B cell (primary cell): Measurements from ENCODE around the gene CERS6. TPM values are rescaled to one million over a fixed set of nuclear protein-coding genes. Genes with fewer than 3 reads are reported as not detected.

Experiments used
- ATAC-seq: fragments of 200-7000 bp; cut with Tn5 transposase; one replicate; pipeline ENCODE4 v1.10.0; 2021; ENCODE audit warnings: low read depth, mild to moderate bottlenecking, moderate number of reproducible peaks, moderate library complexity
- CTCF ChIA-PET: fragments of 350-600 bp; sonication (Branson Sonifier 250); formaldehyde crosslinking; loops from one replicate; lab custom pipeline; 2021; ENCODE audit warnings: antibody characterized with exemption, inconsistent platforms; lab: Charles Lee
- POLR2A ChIA-PET: fragments of 350-600 bp; sonication (Branson Sonifier 250); formaldehyde crosslinking; loops from one replicate; lab custom pipeline; 2021; ENCODE audit warnings: antibody characterized with exemption; lab: Charles Lee
- DNase-seq: peaks from one replicate; pipeline ENCODE4 v3.0.0; 2013
- H2AFZ ChIP-seq: 2 replicates; pipeline ENCODE4 v1.6.1; 2012; ENCODE audit warnings: mild to moderate bottlenecking, low read depth, low read length; ENCODE audit not compliant: insufficient read depth, poor library complexity, severe bottlenecking
- H3K27ac ChIP-seq, 2 donors: 1 replicate in 1 of 2; 2 replicates in 1 of 2; pipeline ENCODE4 v1.5.1; 2012 to 2013; ENCODE audit warnings: low read length in 2 of 2, mild to moderate bottlenecking in 2 of 2, moderate library complexity in 1 of 2
- H3K27me3 ChIP-seq, 4 experiments: fragments of 200-600 bp in 1 of 4; sonication (generic) in 1 of 4; replicated peaks in 1 of 4; 1 replicate in 2 of 4; 2 replicates in 2 of 4; pipeline versions ENCODE4 v1.6.1 to v1.7.0; 2013 to 2016; ENCODE audit warnings: low read length in 3 of 4, mild to moderate bottlenecking in 2 of 4, mixed read lengths in 1 of 4, moderate library complexity in 1 of 4; ENCODE audit not compliant: insufficient read depth in 4 of 4, control insufficient read depth in 3 of 4; ENCODE audit errors: control extremely low read depth in 1 of 4
- H3K36me3 ChIP-seq, 2 experiments: replicated peaks in 1 of 2; 1 replicate in 1 of 2; 2 replicates in 1 of 2; pipeline versions ENCODE4 v1.6.1 to v1.7.1; 2013; ENCODE audit warnings: low read length in 1 of 2; ENCODE audit not compliant: insufficient read depth in 2 of 2, control insufficient read depth in 1 of 2; ENCODE audit errors: control extremely low read depth in 1 of 2, extremely low read depth in 1 of 2
- H3K4me1 ChIP-seq, 2 donors: fragments of 200-600 bp in 1 of 2; sonication (generic) in 1 of 2; 1 replicate in 1 of 2; 2 replicates in 1 of 2; pipeline versions ENCODE4 v1.5.1 to v1.6.1; 2013 to 2017; ENCODE audit warnings: low read length in 2 of 2; ENCODE audit not compliant: control insufficient read depth in 2 of 2, insufficient read depth in 2 of 2
- H3K4me2 ChIP-seq: replicated peaks from 2 replicates; pipeline ENCODE3; 2012; ENCODE audit warnings: mild to moderate bottlenecking, low read depth, low read length; ENCODE audit not compliant: poor library complexity, severe bottlenecking
- H3K4me3 ChIP-seq, 5 experiments: fragments of 200-600 bp in 1 of 5; sonication (generic) in 1 of 5; 1 replicate in 3 of 5; 2 replicates in 2 of 5; pipeline versions ENCODE4 v1.5.1 to v1.7.0; 2011 to 2016; ENCODE audit warnings: low read length in 4 of 5, mild to moderate bottlenecking in 4 of 5, low read depth in 2 of 5, control low read depth in 1 of 5, moderate library complexity in 1 of 5; ENCODE audit not compliant: insufficient read depth in 1 of 5; ENCODE audit errors: control extremely low read depth in 1 of 5, extremely low read depth in 1 of 5
- H3K79me2 ChIP-seq: fragments of 200-600 bp; sonication (generic); one replicate; pipeline ENCODE4 v1.6.0; 2016; ENCODE audit warnings: low read length; ENCODE audit not compliant: control insufficient read depth, insufficient read depth
- H3K9ac ChIP-seq: fragments of 200-600 bp; sonication (generic); 2 replicates; pipeline ENCODE4 v1.6.1; 2017; ENCODE audit warnings: mild to moderate bottlenecking, low read length, moderate library complexity
- H3K9me3 ChIP-seq, 3 donors: one replicate each; pipeline versions ENCODE4 v1.6.1 to v1.7.1; 2013; ENCODE audit warnings: low read length in 2 of 3; ENCODE audit not compliant: control insufficient read depth in 2 of 3, insufficient read depth in 1 of 3; ENCODE audit errors: control extremely low read depth in 1 of 3
- H4K20me1 ChIP-seq: 2 replicates; pipeline ENCODE4 v1.6.0; 2012; ENCODE audit warnings: mild to moderate bottlenecking, low read length; ENCODE audit not compliant: insufficient read depth, control insufficient read depth, poor library complexity, severe bottlenecking
- H3K27ac Mint-ChIP-seq: one replicate; pipeline ENCODE4 v1.8.0; 2021; ENCODE audit warnings: mixed read lengths
- H3K27me3 Mint-ChIP-seq: one replicate; pipeline ENCODE4 v1.8.0; 2021; ENCODE audit warnings: mixed read lengths
- H3K4me1 Mint-ChIP-seq: one replicate; pipeline ENCODE4 v1.8.0; 2021; ENCODE audit warnings: mixed read lengths
- H3K4me3 Mint-ChIP-seq: one replicate; pipeline ENCODE4 v1.8.0; 2021; ENCODE audit warnings: mixed read lengths
- H3K9me3 Mint-ChIP-seq: one replicate; pipeline ENCODE4 v1.8.0; 2022; ENCODE audit warnings: mixed read lengths; ENCODE audit not compliant: insufficient read depth
- CTCF ChIP-seq: fragments of 200-600 bp; IDR thresholded peaks from one replicate; pipeline ENCODE4 v1.8.0; 2022; ENCODE audit warnings: antibody characterized with exemption, mild to moderate bottlenecking
- EZH2 ChIP-seq: IDR thresholded peaks from 2 replicates; pipeline ENCODE4 v1.6.1; 2012; ENCODE audit warnings: borderline replicate concordance, low read depth, mild to moderate bottlenecking, moderate library complexity, low read length; ENCODE audit not compliant: insufficient read depth, poor library complexity, severe bottlenecking
- WGBS: methylation state at CpG from one replicate; pipeline ENCODE4 v1.1.5; 2013; ENCODE audit warnings: missing lambda C conversion rate; ENCODE audit not compliant: insufficient coverage; 5-methylcytosine and 5-hydroxymethylcytosine counted together
- intact Hi-C: fragments of 100-400 bp; cut with micrococcal nuclease; formaldehyde crosslinking; loops from one replicate; pipeline ENCODE4 v1.10.0; 2022
- polyA plus RNA-seq: library from polyadenylated mRNA; depleted of rRNA; stranded (reverse); fragments of >200 nt; gene quantifications from 2 replicates; pipeline ENCODE4 v1.2.3, GENCODE V29; 2012
- total RNA-seq, 2 donors: library from RNA; stranded (reverse); fragments of 120-200 nt in 1 of 2; gene quantifications; 1 replicate in 1 of 2; 2 replicates in 1 of 2; pipeline versions ENCODE4 v1.2.3 to v1.2.4, GENCODE V29; 2013 to 2022

Gene CERS6
- total and polyA plus RNA-seq, 2 donors (not counting 1 experiment from before 2014, with no cell fraction given), result 2.2 to 5.5 TPM

- peak overlapping the region; percentile 9 for H3K4me2 ChIP-seq
- H3K9me3 ChIP-seq, result no peaks in the 10 kb centered on the region
- no peak overlapping the region for H3K4me3 ChIP-seq
- no peak overlapping the region for H3K9ac ChIP-seq
- H4K20me1 ChIP-seq, result no peaks in the 10 kb centered on the region
- ATAC-seq, result no peak
- Mint-ChIP-seq H3K9me3 (no peaks in the 10 kb centered on the region), H3K4me3 (peak overlapping the region; percentile 21), H3K27ac (no peak overlapping the region), H3K4me1 (peaks cover 44% of the 10 kb centered on the region), H3K27me3 (no peaks in the 10 kb centered on the region)
- no peaks in the 10 kb centered on the region for H3K27me3 ChIP-seq
- H2AFZ ChIP-seq, result no peak overlapping the region
- H3K4me1 ChIP-seq, result peaks cover 12 to 24% of the 10 kb centered on the region in 2 donors
- peaks cover 0 to 3% of the 10 kb centered on the region in 2 experiments for H3K36me3 ChIP-seq
- no peak for DNase-seq
- ChIA-PET CTCF (interaction anchor here (1.0 to 1.5 kb wide), 2 partner anchors 9 to 16 kb away, joined by 3 to 4 read pairs; no protein-coding TSS in a partner anchor), POLR2A (no interaction called here)
- H3K27ac ChIP-seq, result no peak overlapping the region
- H3K79me2 ChIP-seq, result peaks cover 8% of the 10 kb centered on the region
- WGBS, result 100% methylated on average over 3 of the region's 5 CpGs
- intact Hi-C loops, result no loop called here
- TF ChIP-seq CTCF, result no peak
- no peak for TF ChIP-seq EZH2
Observed at GRCh38 chr2:168583064-168583709, 127.1 kb downstream of the CERS6 start.
